ENCODE measurements around the gene ADAMTSL1.
A peak's percentile ranks its signal among the peaks of the same experiment; 100 is the strongest.

The ADAMTSL1 gene

GRCh38 chr9:18472841-18473251 lies 1.1 kb upstream of the ADAMTSL1 start:
- DNase-seq (ENCODE audit: low read depth) = no peak
- H3K4me3 ChIP-seq (ENCODE audit: low read depth, low read length) = peak overlapping the region; percentile 69
- TF ChIP-seq CTCF (IDR thresholded peaks at IDR 0.05; ENCODE audit: low read depth, low read length, missing control alignments) = no peak
- in situ Hi-C loops (cut with HindIII; ENCODE audit: low sequenced_read_pairs) = loop anchor here (25.0 kb wide), 1 partner anchor 211 kb away; no protein-coding TSS in a partner anchor

DNA sequence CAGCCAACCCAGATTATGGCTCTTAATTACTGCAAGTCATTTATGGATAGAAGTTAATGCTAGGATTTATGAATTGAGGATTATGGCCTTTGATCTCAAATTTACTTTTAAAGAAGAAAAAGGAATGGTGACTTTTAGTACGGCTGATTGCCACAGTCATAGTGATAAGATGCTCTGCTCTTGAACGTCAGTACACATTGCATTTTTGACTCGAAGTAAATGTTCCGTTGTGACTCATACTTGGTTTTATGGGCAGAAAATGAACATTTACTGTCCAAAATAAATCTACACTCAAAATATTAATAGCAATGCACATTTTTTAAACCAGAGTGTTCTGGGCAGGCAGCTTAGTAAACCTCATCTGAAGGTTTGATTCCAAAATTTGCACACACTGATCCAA lies 830 bp downstream of the ADAMTSL1 start:
- TF ChIP-seq CTCF (IDR thresholded peaks at IDR 0.05; ENCODE audit: low read depth, low read length, missing control alignments) = no peak
- in situ Hi-C loops (cut with HindIII; ENCODE audit: low sequenced_read_pairs) = loop anchor here (25.0 kb wide), 1 partner anchor 212 kb away; no protein-coding TSS in a partner anchor
- peak overlapping the region; percentile 69 for H3K4me3 ChIP-seq (ENCODE audit: low read depth, low read length)
- no peak for DNase-seq (ENCODE audit: low read depth)

DNA sequence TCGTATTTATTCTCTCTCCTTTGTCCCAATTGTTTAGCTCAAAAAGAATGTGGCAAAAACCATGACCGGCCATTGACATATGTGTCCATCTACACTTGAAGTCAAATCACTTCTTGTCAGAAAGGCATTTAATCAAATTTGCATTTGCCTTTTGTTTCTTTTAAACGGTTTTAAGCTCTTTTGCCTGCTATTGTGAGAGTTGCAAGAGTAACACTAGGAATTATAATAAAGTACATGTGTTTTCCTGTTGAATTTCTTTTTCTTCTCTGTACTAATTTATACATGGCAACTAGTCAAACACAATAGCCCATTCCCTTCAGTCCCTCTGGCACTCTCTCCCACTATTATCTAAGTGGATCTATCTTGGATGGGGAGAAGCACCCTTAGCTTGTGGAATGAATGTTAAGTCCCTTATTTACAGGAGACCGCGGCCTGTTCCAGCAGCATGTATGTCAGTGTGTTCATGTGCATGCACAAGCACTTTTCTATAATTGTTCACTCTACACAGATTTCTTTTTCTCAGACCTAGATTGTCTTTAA lies 3.2 kb downstream of the ADAMTSL1 start:
- peak overlapping the region; percentile 69 for H3K4me3 ChIP-seq (ENCODE audit: low read depth, low read length)
- no peak for TF ChIP-seq CTCF (IDR thresholded peaks at IDR 0.05; ENCODE audit: low read depth, low read length, missing control alignments)
- in situ Hi-C loops (cut with HindIII; ENCODE audit: low sequenced_read_pairs) = no loop called here
- no peak for DNase-seq (ENCODE audit: low read depth)

GRCh38 chr9:18477719-18478118 lies 3.8 kb downstream of the ADAMTSL1 start:
- peak; percentile 15 for TF ChIP-seq CTCF (IDR thresholded peaks at IDR 0.05; ENCODE audit: low read depth, low read length, missing control alignments)
- DNase-seq (ENCODE audit: low read depth) = no peak
- in situ Hi-C loops (cut with HindIII; ENCODE audit: low sequenced_read_pairs) = no loop called here
- peak overlapping the region; percentile 69 for H3K4me3 ChIP-seq (ENCODE audit: low read depth, low read length)

DNA sequence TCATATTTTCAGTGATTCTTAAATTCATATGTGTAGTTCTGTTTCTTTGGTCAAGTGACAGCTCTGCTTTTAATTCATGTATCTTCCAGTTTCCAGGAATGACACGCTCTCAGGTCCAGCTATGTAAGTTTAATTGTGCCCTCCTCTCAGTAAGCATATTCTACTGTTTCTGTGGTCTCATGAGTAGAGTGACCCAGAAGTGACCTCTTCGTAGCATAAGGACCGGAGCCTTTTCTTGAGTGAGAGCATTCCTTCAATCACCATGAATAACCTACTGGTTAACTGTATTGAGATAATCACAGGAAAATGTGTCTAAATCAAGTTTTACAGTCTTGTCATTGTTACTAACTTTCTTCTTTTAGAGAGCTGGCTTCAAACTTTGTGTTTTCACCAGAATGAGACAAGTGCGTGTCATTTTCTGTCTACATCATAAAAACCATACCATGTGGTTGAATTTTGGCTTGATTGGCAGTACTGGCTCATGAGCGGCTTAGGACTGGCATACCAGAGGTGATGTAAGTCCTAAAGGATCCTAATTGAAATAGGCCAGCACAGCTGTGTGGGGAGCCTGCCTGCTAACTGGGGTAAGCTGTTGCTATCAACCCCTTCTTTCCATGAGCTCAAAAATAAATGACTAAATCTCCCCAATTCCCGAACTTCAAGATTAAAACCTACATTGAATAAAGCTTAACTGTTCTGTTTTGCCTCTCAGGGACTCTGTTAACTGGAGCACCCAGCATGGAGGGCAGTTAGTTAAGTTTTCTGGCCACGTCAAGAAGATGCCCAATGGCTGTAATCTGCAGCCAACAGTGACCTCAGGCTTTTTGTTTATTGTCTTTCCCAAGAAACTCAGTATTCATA lies 4.8 kb downstream of the ADAMTSL1 start:
- in situ Hi-C loops (cut with HindIII; ENCODE audit: low sequenced_read_pairs) = no loop called here
- peak overlapping the region; percentile 2 for H3K4me3 ChIP-seq (ENCODE audit: low read depth, low read length)
- no peak for TF ChIP-seq CTCF (IDR thresholded peaks at IDR 0.05; ENCODE audit: low read depth, low read length, missing control alignments)
- DNase-seq (ENCODE audit: low read depth) = no peak

- in situ Hi-C loops (cut with HindIII; ENCODE audit: low sequenced_read_pairs) = no loop called here
- H3K4me3 ChIP-seq (ENCODE audit: low read depth, low read length) = no peak overlapping the region
- TF ChIP-seq CTCF (IDR thresholded peaks at IDR 0.05; ENCODE audit: low read depth, low read length, missing control alignments) = no peak
- DNase-seq (ENCODE audit: low read depth) = no peak
These were observed 5.5 kb downstream of the ADAMTSL1 start for GRCh38 chr9:18479405-18479804.
